Measurements from ENCODE around the gene PLA2G2F.
A peak's percentile ranks its signal among the peaks of the same experiment; 100 is the strongest.

The PLA2G2F gene, protein sequence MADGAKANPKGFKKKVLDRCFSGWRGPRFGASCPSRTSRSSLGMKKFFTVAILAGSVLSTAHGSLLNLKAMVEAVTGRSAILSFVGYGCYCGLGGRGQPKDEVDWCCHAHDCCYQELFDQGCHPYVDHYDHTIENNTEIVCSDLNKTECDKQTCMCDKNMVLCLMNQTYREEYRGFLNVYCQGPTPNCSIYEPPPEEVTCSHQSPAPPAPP

DNA sequence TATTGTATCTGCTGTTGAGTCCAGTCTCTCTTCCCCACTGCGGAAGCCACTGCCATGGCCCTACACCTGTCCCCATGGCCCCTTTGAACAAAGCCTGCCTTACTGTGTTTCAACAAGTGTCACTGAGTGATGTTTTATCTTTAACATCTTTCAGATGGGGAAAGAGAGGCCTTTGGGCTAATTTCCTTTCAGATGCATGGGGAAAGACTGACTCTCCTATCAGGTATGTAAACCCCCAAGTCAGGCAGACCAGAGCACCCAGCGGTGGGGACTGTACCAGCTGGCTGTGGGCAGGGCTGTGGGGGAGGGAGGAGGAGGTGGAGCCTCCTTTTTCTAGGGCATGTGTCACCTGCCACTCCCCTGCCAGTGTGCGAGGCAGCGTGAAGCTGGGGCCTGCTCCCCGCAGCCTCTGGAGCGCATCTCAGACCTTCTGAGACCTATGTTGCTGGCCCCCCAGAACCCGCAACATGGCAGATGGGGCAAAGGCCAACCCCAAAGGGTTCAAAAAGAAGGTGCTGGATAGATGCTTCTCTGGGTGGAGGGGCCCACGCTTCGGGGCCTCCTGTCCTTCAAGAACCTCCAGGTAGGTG, at the start of gene PLA2G2F:
Gene PLA2G2F (plus strand): TSS at position 363 of the 590 bp plus-strand sequence. CDS start 105 bp downstream, at position 468.
- DNase-seq = no peak

DNA sequence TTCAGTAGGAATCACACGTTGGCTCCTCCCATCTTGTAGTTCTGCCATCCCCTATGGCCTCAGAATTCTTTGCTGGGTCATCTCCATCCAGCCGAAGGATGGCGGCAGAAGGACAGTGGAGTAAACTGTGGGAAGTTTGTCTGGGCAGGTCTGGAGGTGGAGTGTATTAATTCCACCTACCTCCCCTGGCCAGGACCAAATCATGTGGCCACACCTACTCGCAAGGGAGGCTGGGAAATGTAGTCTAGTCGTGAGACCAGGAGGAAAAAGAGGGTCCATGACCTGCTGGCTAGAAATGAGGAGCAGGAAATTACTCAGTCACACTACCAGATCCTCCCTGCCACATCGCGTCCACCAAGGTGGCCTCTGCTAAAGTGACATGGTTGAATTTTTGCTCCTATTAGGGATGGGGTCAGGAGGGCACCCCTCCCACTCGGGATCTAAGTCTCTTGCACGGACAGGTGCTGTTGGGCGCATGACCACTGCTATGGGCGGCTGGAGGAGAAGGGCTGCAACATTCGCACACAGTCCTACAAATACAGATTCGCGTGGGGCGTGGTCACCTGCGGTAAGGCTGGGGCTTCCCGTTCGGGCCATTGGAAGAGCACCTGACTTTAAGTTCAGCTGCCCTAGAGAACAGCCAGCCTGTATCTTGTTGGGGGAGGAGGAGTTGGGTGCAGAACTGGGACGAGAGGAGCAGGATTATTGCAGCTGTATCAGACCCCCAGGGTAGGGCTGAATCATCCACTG, 49.6 kb upstream of the PLA2G2F start:
- no peak for DNase-seq

DNA sequence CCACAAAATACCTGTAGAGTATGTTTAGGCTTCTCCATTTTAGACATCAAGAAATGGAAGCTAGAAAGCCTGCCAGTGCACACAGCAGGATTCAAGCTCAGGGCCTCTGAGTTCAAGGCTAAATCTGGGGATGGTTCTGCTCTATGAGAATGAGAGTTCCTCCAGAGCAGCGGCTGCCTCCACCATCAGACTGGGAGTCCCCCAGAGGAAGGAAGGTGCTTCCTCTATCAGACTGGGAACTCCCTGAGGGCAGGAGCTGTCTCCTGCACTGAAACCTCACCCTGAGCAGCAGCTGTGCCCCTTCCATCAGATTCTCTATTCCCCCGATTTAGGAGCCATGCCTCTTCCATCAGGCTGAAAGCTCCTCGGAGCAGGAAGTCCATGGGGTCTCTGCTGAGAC, 49.0 kb upstream of the PLA2G2F start:
- DNase-seq = no peak

DNA sequence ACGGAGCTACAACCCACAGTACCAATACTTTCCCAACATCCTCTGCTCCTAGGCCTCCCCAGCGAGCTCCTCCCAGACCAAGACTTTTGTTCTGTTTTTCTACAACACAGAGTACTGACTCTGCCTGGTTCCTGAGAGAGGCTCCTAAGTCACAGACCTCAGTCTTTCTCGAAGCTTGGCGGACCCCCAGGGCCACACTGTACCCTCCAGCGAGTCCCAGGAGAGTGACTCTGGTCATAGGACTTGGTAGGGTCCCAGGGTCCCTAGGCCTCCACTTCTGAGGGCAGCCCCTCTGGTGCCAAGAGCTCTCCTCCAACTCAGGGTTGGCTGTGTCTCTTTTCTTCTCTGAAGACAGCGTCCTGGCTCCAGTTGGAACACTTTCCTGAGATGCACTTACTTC, 48.5 kb upstream of the PLA2G2F start:
- DNase-seq = no peak

DNA sequence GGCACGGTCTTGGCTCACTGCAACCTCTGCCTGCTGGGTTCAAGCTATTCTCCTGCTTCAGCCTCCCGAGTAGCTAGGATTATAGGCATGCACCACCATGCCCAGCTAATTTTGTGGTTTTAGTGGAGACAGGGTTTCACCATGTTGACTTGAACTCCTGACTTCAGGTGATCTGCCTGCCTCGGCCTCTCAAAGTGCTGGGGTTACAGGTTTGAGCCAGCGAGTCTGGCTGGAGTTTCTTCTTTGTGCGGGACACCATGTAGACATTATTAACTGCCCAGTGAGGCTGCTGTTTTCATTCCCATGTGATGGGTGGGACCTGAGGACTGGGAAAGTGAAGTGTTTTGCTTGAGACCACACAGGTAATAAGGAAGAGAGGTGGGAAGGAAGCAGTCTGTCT, 45.8 kb upstream of the PLA2G2F start:
- no peak for DNase-seq

DNA sequence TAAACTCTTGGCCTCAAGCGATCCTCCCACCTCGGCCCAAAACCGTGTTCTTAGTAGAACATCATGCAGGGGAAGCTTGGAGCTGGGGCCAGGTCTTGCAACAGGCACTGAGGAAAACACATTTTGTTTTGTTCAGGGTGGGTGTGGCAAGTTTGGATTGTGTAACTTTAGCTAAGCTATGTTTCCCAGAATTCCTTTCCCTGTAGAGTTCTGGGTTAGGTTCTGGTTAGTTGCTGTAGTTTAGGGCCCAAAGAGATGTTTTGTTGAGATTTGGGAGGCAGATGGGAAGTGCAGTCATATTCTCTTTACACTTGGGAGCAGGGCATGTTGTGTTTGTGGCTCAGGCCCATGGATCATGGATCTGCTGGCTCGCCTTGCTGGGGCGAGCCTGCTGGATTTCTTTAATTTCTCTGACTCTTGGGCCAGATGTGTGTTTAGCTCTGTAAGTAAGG, 45.2 kb upstream of the PLA2G2F start:
- no peak for DNase-seq

DNA sequence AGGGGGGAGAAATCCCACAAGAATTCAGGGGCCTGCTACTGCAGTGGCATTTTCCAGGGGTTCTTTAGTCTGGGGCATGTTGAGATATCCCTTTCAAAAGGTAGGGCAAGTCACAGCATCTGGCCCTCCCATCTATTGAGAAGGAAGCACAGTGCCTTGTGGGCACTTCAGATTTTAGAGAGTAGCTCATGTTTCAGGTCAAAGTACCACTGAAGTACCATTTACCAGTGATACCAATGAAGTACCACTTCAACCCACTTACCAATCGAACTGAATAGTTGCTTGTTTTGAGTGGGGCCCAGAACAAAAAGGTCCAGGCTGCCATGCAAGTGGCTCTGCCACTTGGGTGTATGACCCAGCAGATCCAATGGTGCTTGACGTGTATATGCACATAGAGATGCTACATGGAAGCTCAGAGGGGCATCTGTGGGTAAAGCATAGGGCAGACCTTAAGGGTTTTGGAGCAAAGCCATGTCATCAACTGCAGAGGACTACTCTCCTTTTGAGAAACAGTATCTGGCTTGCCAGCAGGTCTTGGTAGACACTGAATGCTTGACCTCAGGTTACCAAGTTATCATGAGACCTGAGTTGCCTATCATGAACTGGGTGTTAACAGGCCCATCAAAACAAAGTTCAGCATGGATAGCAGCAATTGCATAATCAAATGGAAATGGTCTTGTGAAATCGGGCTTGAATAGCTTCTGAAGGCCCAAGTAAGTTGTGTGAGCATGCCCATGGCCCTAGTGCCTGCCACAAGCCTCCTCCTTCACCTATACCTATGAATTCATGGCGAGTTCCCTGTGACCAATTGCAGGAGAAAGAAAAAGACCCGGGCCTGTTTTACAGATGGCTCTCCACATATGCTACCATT, 43.3 kb upstream of the PLA2G2F start:
- DNase-seq = no peak

DNA sequence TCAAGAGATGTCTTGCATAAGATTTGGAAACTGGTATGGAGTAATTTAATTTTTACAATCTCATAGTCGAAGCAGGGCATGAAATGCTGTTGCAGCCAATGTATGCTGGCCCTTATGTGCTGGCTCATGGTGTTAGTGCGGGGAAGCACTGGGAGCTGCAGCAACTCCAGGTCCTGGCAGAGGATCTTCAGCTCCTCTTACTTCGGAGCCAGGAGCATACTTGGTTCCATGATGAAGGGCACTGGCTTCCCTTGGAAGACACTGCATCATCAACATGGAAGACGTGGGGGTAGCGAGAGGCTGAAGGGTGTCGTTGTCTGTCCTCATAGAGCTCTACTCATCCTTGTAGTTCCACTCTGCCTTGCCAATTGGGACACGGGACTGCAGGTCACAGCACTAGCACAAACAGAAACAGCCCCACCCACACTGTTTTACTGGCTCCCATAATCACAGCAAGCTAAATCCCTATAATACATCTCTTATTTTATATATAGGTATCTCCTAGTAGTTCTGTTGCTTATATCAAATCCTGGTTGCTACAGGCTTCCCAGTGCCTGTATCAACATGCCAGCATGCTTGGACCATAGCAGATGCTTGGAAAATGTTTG, 42.2 kb upstream of the PLA2G2F start:
- no peak for DNase-seq

DNA sequence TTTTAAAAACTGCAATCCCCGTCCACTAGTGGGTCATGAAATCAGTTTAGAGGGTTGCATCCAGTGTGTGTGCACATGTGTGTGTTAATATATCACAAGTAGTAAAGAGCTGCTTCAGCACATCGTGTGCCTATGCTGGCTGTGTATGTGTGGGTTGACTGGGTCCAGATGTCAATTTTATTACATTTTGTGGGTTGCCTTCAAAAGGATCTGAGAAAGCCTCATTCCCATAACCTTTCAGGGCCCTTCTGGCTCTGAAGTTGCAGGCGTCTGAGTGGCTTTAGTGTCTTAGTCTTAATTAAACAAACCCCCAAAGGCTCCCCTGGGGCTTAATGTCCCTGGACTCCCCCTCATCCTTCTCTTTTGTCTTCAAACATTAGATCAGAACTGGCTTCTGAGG, 39.6 kb upstream of the PLA2G2F start:
- no peak for DNase-seq

DNA sequence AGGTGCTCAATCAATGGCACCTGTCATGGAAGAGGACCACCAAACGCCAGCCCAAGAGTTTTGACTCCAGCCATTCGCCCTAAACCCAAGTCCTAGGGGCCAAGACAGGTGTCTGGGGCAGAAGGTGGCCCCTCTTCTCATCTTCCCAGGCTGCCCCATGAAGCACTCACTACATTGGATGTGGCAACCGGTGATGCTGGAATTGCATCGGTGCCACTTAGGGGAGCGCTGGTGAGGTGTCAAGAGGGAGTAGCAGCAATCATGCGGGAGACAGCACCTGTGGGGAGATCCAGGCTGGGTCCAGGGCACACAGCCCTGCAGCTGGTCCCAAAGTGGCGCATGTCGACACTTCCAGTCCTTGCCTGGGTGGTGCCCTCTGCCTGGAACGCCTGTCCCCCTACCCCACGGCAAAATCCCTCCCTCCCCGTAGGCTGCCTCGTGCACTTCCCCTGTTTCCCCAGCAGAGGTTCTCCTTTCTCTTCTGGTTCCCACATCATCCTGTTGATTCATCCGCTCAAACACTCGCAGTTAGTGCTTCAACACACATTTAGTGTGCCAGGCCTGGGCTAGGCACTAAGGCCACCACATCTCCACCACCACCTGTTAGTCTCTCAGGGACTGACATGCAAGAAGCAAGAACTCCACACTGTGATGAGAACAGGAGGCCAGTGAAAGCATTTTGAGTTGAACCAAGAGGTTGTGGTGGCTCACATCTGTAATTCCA, 38.3 kb upstream of the PLA2G2F start:
- peak; percentile 16 for DNase-seq

DNA sequence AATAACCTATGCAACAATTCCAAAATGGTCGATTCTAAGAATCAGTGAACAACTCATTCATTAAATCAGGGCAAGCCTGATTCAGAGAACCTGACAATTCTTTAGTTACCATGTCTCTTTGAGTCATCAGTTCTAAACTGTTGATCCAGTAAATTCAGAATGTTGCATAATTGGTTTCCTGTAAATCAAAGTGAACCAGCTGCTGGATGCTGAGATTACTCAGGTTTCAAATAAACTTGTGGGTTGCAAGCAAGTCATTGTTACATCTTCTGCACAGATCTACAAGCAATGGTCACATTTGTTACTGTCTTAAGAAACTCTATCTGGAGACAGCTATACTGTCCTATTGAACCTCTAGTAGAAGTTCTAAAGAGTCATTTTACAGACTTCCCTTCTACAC, 36.2 kb upstream of the PLA2G2F start:
- no peak for DNase-seq

DNA sequence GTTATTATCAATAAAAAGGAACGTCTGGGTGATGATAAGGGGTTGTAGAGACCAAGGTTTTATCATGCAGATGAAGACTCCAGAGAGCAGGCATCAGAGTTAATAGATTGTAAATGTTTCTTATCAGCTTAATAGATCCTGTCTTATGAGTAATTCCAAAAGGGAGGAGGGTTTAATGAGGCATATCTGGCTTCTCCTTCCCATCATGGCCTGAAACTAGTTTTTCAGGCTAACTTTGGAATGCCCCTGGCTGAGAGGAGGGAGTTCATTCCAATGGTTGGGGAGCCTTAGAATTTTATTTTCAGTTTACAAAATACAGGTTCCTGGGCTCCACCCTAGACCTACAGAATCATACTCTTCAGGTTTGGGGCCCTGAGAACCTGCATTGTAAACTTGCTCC, 33.3 kb upstream of the PLA2G2F start:
- no peak for DNase-seq

DNA sequence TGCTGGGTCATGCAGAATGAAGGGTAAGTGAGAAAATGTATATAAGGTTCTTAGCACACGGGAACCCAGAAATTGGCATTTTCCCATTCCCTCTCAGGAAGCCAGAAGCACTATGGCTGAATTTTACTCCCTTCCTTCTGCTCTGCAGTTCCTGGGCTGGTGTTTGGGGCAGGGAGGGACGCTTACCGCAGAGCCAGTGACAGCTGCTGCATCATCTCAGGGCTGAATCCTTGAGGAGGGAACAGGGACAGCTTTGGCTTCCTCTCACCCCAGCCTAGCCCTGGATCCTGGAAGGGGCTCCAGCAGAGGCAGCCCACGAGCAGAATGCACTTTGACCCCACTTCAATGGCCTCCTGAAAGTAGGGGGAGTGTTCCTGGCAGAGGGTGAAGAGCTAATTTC, 31.8 kb upstream of the PLA2G2F start:
- DNase-seq = no peak

DNA sequence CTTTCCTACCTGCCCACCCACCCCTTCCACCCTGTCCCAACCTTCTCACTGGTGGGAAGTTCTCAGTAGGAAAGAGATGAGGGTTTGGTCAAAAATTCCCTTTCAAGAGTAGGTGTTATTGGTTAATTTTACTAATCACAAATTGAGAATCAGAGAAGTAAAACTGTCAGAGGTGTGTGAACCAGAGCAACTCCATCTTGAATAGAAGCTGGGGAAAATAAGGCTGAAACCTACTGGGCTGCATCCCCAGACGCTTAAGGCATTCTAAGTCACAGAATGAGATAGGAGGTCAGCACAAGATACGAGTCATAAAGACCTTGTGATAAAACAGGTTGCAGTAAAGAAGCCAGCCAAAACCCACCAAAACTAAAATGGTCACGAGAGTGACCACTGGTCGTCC, 31.3 kb upstream of the PLA2G2F start:
- no peak for DNase-seq

DNA sequence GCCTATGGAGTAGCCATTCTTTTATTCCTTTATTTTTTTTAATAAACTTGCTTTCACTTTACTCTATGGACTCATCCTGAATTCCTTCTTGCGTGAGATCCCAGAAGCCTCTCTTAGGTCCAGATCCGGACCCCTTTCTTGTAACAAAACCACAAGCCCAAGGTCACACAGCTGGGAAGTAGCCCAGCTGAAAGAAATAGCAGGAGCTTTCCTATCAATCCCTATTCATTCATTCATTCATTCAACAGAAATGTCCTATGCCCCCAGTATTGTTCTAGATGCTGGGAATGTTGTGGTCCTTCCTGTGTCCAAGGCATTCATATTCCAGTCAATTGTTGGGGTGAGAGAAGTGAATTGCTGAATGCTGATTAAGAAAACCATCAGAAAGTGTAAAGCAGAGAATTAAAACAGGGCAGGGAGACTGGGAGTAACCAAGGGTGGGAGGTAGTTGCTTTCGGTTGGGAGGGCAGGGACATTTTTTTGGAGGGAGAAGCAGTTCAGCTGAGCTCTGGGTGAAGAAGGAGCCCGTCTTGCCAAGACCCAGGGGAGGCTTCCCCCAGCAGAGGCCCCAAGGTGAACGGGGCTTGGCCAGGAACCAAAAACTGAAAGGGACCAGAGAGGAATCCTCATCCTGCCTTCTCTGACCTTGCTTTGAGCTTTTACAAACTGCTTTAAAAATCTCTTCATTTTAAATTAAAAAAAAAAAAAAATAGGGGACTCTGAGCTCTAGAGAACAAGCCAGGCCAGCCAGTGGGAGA, 30.6 kb upstream of the PLA2G2F start:
- no peak for DNase-seq

DNA sequence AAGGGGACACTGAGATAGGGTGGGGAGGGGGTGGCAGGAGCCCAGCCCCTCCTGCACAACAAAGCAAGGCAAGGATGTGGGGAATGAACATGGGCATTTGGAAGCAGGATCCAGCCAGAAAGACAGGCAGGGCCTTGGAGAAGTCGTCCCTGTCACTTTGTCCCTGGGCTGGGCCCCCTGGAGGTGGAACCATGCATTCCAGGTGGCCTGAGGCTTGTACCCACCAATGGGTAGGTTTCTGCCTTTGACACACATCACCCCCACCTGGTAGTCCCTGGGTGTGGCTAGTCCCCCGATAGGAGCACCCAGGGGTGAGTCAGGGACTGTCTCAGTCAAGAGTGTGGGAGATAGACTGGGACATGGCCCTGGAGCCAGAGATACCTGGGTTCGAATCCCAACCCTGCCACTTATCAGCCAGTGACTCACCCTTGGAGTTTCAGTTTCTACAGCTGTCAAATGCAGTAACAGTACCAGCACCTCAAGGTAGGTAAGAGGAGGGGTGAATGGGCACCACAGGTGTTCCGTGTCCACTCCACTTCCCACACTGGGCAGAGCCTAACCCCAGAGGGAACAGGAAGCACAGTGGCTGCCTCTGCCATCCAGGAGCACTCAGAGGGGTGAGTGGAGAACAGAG, 29.8 kb upstream of the PLA2G2F start:
- DNase-seq = no peak

DNA sequence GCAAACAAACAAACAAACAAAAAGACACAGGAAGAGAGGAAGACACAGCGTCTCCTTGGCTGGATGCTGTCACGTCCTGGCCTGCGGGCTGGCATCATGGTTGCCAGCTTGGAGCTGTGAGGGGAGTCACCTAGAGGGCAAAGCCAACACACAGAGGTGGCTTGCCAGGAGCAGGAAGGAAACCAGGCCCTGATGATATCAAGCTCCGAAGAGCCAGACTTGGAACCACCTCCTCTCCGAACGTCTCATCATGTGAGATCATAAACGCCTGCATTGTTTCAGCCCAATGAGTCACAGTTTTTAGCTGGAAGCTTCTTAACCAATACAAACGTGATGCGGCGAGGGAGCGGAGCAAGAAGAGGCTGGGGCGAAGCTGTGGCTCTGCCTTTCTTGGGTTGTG, 28.4 kb upstream of the PLA2G2F start:
- no peak for DNase-seq

DNA sequence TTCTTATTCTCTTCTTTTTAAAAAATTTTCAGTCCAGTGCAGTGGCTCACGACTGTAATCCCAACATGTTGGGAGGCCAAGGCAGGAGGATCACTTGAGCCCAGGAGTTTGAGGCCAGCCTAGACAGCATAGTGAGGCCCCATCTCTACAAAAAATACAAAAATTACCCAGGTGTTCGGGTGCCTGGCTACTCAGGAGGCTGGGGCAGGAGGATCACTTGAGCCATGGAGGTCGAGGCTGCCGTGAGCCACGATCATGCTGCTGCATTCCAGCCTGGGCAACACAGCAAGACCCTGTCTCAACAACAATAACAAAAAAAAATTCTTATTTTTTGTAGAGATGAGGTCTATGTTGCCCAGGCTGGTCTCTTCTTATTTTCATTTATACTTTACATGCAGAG, 27.7 kb upstream of the PLA2G2F start:
- DNase-seq = no peak

DNA sequence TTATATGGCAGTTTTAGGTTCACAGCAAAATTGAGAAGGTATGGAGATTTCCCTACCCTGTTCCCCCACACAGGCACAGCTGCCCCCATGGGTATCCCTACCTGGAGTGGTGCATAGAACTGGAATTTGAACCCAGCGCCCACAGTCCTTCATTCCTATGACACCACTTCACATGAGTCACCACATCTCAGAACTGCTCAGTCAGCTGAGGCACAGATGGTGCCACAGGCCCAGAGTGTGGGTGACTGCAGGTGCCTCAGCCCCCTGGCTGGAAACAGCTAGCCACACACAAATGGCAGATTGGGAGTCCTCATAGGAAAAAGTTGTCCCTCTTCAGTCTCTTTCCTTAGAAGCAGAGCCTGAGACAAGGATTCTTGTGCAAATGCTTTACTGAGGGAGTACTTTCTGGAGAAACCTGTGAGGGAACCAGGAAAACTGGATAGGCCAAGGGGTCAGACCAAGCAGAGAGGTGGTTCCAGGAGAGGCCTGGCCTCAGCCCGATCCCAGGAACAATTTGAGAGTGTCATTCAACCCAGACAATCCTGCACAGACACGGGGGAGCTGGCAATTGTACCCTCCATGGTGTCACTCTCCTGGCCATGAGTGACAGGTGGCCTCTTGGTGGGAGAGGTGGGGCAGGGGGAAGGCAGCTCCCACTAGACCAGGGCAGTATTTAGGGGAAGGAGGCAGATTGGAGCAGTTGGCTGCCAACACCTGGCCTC, 26.7 kb upstream of the PLA2G2F start:
- DNase-seq = no peak

DNA sequence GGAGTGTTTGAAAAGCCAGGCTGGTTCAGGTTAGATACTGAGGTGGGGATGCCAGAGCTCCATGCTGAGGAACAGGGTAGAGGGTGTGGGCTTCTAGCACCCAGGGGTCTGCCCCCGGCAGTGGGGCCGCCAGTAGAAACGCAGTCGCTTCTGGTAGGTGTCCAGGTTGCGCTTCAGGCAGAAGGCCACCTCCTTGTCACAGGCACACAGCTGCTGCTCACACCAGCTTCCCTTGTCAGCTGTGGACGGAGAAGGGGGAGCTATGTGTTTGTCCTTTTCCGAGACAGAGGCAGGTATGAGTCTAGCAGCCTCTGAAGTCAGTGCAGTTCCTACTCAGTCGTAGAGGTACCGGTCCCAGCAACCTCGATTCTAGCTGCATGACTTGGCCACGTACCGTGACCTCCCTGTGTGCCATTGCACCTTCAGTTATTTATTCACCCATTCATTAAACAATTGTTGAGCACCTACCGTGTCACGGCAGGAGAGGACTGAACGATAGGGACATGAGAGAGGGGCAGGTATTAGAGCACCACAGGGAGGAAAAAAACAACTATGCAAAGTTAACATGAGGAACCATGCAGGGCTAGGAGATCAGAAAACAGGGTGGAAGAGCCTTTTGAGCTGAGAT, 25.0 kb upstream of the PLA2G2F start:
- DNase-seq = no peak

Measured in CD4-positive, alpha-beta T cell treated with Interleukin-12 subunit alpha and Interleukin-12 subunit beta, for 1 hour (primary cell).